Anterior cingulate cortex (tissue), 58 donors: ENCODE results near the gene KNOP1.

Experiments used
- DNase-seq, 58 donors: peaks; one replicate each; lab custom pipeline; 2025; lab: John Stamatoyannopoulos, UW

KNOP1 gene, protein sequence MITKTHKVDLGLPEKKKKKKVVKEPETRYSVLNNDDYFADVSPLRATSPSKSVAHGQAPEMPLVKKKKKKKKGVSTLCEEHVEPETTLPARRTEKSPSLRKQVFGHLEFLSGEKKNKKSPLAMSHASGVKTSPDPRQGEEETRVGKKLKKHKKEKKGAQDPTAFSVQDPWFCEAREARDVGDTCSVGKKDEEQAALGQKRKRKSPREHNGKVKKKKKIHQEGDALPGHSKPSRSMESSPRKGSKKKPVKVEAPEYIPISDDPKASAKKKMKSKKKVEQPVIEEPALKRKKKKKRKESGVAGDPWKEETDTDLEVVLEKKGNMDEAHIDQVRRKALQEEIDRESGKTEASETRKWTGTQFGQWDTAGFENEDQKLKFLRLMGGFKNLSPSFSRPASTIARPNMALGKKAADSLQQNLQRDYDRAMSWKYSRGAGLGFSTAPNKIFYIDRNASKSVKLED

DNA sequence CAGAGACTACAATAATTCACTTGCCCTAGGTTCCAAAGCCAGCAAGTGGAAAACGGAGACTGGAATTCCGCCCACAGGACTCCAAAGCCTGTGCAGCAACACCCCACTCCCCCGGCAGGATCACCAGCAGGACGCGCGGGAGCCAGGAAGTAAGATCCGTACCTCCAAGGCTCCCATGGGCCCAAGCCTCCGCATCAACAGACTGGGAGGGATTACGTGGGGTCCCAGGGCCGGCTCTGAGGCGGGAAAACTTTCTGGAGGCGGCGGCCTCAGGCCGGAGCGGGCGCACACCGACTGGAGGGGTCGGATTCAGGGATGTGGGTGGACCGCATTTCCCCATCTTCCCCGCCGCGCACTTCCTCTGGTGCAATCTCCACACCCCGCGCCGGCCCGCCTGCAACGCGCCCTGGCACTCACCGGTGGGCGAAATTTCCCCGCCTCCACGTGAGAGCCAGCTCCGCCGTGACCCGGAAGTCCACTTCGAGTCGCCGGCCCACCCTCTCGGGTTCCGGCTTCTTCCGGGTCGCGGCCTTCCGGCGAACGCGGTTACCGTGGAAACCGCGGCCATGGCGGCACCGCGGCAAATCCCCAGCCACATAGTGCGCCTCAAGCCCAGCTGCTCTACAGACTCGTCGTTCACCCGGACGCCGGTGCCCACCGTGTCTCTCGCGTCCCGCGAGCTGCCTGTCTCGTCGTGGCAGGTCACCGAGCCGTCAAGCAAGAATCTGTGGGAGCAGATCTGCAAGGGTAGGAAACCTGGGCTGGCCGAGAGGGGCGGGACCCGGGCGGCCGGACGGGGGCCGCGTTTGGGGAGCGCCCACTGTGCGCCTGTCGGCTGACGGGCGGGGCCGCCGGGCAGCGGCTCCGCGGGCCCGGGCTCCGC, at the start of gene KNOP1, which contains the start of gene IQCK:
TSS of gene KNOP1 (minus strand) at position 487 of the 883 bp plus-strand sequence. CDS start 3,192 bp downstream, outside the sequence.
TSS of gene IQCK (plus strand) at position 531 of the 883 bp plus-strand sequence. CDS start at position 567, 36 bp downstream.
- peak; percentile 46 to 91 (median 80) for DNase-seq

DNA sequence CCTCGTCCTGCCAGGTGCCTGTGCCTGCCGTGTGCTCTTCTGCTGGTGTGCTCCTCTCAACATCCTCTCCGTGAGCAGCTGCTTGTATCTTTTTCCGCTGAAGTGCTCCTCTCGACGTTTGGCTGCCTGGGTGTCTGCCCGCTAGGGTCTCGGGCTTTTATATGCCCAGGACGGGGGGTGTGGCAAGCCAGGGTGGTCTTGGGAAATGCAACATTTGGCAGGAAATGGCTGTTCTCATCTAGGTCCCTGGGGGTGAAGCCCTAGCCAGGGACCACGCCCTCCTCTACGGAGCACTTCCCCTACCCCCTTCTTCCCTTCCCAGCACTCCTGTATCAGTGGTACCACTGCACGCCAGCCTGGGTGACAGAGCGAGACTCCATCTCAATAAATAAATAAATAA, 49.5 kb upstream of the KNOP1 start:
- no peak for DNase-seq

DNA sequence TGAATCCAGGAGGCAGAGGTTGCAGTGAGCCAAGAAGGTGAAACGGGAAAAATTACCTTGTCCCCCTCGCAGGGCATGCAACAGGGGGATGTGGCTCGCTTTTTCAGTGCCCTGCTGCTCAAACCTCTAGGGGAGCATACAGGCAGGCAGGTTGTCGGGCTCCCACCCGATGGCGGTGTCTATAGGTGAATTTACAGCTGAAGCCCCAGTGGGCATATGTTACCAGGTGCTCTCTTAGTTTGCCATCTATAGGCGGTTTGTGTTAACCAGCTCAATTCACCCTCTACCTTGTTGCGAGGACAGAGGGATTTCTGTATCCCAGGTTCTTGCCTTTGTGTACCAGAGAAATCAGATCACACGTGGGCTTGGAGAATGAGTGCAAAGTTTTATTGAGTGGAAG, 49.0 kb upstream of the KNOP1 start:
- DNase-seq: no peak

DNA sequence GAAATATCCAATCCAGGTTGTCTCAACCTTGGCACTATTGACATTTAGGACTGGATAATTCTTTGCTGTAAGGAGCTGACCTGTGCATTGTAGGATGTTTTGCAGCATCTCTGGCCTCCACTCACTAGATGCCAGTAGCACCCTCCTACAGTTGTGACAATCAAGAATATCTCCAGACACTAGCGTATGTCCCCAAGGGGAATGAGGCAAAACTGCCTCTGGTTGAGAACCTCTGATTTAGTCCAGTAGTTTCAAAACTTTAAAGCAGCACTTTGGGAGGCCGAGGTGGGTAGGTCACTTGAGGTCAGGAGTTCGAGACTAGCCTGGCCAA, 48.5 kb upstream of the KNOP1 start:
- peak in 2 of 58 donors; percentile 53 to 57 for DNase-seq

DNA sequence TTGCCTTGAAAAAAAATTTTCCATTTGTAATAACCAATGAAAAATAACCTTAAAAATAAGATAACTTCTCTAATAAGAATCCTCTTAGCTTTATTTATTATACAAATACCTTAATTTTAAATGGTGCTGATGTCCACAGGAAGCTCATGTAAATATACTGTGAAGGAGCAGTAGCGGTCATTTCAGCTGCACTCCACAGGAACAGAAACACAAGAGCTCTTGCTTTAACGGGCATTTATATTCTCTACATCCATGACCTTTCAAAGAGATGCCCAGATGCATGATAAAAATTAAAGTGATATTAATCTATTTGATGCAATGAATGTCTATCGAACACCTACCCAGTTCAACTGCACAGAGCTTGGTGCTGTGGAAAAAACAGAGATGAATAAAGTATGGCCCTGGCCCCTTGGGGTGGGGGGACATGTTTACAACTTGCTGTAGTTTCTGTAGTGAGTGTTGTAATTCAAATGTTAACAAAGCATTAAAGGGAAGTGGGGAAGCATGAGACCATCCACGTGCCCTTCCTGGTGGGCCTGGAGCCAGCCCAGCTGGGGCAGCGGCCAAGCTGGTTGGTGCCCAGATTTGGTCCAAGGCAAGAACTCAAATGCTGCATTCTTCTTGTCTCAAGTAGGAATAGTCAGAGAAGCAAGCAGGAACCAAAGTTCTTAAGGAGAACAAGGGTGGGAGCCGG, 48.0 kb upstream of the KNOP1 start:
- DNase-seq: peak; percentile 15 to 93 (median 78)

DNA sequence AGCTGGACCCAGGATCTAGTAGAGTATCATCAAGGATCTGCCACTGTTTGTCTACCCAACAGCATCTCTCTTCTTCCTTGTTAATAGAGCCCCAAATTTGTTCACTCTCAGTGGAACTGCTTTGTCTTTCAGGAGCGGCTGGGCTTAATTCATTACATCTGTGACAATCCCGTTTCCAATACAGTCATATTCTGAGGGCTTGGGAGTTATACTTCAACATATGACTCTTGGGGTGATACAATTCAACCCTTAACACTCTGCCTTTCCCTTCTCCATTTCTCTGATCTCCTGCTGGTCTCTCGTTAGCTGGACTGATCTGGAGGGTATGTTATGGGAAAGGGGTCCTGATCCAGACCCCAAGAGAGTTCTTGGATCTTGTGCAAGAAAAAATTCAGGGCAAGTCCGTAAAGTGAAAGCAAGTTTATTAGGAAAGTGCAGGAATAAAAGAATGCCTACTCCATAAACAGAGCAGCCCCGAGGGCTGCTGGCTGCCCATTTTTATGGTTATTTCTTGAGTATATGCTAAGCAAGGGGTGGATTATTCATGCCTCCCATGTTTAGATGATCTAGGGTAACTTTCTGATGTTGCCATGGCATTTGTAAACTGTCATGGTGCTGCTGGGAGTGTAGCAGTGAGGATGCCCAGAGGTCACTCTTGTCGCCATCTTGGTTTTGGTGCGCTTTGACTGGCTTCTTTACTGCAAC, 42.5 kb upstream of the KNOP1 start:
- no peak for DNase-seq

DNA sequence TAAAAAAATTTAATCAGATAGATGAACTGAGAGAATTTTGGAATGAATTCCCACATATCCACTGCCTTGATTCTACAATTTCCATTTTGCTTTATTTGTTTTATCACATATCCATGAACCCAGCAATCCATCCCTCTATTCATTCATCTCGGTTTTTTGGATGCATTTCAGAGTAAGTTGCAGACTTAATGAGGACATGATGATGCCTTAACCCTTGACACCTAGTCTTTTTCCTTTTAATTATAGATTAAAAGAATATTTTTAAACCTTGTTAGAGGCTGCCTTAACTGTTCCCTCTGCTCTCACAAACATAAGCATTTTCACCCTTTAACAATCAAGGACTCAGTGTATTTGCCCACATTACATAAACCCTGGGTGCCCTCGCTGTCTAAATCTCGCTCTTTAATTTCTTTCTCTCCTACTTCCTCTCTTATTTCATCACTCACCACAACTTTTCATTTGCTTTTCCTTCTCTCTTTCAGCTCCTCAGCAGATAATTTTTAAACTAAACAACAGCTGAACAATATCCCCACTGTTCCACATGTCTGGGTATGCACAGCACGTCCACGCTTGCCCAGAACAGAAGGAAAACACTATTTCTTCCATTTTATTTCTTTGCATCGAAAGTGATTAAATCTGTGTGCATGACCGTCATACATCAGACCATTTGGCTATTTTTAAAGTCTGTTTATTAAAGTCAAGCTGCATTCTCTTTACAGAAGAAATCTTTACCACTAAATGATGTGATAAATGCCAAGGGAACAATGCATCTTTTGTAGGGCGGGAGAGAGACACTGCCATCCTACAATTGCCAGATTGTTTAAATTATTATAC, 40.0 kb upstream of the KNOP1 start:
- DNase-seq: peak in 27 of 58 donors; percentile 5 to 83 (median 31)

DNA sequence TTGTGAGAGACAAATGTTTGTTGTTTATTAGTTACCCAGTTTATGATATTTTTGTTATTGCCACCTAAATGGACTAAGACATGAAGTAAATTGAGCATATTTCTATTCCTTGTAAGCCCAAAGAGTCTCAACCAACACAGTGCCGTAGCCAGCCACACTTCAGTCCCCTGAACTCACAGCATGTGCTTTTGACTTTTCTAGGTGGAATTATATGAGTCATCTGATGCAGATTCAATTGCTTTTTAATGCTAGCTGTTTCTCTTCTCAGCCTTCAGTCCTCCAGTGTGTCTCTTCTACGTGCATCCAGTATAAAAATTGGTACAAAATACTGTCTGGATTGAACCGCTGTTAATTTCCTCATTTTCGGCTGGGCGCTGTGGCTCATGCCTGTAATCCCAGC, 39.0 kb upstream of the KNOP1 start:
- DNase-seq: no peak

DNA sequence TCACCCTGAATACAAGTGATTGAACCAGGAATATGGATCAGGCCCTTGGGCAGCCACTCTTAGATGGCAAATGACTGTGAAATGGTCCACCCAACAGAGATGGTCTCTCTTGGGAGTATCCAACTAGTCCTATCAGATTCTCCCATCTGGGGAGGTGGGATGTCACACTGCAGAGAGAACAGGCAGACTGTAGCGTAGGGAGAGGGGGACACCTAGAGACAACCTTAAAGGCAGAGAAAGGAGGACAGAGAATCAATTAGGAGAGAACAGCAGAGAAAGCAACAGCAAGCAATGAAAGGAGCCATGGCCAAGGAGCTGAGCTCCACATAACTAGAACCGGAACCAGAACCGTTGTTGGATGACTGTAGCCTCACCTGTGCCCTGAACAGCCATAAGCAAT, 37.2 kb upstream of the KNOP1 start:
- no peak for DNase-seq

DNA sequence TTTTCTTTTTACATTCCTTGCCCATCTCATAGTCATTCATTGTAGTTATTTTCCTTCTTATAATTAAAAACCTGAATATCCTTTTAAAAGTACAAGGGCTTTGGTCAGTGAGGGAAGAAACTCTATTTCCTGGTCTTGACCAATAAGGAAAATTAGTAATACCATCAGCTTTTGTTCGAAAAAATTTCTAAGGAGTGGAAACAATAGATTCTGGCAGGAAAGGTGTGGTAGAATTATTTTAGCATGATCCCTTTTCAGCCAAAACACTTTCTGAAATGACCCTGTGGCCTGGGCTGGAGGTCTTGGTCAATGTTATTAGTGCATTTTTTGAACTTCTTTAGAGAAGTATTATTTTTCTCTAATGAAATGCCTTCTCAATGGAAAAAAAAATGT, 36.6 kb upstream of the KNOP1 start:
- no peak for DNase-seq

DNA sequence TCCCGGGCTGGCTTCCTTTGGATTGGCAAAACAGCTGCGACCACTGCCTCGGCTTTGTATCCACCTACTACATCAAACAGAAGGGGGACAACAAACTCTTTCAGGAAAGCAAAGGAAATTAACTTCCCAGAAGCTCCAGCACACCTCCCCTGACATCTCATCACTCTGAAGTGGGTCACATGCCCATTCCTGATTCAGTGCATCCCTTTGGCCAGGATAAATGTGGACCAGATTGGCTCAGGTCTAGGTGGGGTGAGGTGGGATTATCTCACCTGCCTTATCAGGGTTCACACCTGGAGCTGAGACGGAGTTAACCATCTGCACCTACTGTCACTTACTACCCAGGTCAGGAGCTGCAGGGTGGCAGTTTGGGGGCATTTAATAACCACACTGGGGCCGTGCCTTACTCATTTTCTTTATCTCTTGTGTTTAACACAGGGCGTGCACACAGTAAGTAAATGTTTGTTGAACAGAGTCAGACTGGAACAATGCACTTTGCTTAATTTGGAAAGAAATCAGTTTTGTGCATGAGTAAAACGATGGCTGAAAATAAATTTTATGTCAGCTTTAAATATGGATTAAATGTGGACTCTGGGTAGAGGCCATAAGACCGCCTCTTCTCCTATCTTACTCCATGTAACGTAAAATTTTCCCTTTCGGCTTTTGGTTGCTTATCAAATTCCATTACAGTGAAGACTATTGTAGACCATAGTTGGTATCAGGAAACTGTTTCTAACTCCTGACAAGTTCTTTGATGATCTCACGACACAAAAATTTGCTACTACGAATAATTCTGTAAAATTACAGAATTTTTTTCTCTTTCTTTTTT, 36.0 kb upstream of the KNOP1 start:
- DNase-seq: no peak

DNA sequence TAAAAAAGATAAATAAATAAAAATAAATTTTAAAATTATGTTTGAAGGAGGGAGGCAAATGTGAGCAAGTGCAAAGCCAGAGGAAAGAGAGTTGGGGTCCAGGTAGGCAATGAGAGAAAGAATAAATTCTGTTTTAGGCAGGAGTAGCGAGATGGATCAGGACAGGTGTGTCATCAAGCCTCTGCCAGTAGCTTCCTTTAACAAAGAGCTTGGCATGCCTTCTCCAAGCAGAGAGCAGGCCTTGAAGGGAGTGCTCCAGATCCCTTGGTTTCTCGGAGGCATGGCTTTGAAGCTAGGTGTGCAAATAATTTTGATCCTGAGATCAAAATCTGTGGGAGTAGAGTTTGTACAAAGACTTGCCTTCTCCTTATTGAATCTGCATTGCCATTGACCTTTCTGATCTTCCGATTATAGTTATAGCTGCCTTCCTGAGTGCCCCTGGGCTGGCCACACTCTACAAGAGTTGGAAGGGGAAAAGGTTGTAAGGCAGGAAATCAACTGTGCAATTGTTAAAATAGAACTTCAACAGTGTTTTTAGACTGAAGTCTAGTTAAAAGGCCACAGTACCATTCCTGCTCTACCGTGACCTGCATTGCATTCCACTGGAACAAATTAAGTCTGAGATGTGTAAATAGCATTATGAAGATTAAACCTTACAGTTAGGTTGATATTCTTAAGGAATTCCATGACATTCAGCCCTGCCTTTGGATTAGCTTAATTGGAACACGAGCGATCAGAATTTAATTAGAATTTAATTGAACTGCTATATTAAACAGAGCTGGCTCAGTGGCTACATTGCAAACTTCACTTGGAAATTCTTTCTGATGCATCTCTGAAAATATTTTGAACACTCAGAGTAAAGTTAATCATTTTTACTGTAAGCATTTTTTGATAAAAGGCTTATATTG, 33.7 kb upstream of the KNOP1 start:
- DNase-seq: no peak

DNA sequence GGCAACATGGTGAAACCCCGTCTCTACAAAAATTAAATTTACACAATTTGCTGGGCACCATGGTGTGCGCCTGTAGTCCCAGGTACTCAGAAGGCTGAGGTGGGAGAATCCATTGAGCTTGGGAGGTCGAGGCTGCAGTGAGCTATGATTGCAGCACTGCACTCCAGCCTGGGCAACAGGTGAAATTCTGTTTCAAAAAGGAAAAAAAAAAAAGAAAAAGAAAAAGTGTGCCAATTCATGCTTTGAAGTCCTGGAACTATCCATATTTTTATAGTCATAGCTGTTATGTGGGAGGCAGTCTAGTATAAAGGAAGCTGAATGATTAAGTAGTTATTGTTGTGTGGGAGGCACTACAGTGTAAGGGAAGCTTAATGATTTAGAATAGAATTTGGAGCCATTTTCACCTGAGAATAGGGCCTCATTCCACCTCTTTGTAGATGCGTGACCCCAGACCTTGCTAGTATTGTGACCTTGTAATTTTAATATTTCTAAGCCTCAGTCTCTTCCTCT, 31.6 kb upstream of the KNOP1 start:
- DNase-seq: no peak

DNA sequence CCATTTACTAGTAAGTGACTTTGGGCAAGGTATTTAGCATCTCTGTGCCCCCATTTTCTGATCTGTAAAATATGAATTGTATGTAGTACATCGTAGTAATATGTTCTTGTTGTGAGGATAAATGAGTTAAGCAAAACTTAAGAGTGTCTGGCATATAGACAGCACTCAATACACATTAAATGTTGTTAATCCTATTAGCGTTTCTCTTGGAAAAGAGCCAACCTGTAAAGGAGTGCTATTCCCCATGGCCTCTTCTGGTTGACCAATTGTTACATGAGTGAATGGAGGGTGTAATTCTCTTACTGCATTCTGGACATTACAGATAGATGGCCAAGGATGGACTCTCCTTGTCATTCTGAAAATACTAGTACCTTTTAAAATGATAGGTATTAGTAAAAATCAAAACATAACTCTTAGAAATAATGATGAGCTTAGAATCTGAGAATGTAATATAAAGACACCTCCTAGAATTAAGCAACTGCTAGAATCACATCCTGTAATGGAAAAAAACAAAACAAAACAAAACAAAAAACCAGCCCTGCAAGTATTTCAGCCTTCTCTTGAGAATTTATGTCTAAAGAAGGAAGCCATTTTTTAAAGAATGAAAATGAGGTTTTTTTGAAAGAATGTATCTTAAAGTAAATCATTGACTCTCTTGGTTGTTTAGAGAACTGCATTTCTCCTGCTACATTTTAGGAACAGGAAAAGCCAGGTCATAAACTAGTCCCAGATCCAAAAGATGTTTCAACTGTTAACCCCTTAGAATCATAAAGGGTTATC, 30.6 kb upstream of the KNOP1 start:
- DNase-seq: no peak

DNA sequence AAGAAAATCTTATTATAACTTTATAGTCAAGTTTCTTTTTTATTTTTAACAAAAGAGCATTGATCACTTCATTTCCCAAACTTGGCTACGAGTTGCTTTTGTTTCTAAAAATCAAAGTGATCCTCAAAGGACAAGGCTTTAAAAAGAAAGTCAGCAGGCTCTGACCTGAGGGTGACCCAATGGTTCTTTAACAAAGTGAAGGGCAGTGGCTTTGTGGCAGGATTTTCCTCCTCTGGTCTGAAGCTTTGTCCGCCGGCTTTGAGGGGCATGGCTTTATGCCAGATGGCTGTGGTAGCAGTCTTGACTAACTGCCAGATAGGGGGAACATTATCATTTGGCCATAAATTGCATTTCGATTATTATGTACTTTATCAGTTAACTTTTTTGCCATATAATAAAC, 28.5 kb upstream of the KNOP1 start:
- DNase-seq: peak in 1 of 58 donors; percentile 38
